Smooth muscle cell (in vitro differentiated cells): Measurements from ENCODE around the gene FALEC. TPM values are rescaled to one million over a fixed set of nuclear protein-coding genes. Genes with fewer than 3 reads are reported as not detected.

Source experiments
- DNase-seq: peaks from one replicate; lab custom pipeline; 2025; ENCODE audit not compliant: unreplicated experiment; lab: John Stamatoyannopoulos, UW
- H2AFZ ChIP-seq: fragments of 200-600 bp; sonication (generic); 2 replicates; pipeline ENCODE4 v1.6.0; 2016; ENCODE audit warnings: antibody characterized with exemption, low read depth, mild to moderate bottlenecking
- H3F3A ChIP-seq: fragments of 200-600 bp; sonication (generic); 2 replicates; pipeline ENCODE4 v1.6.0; 2017; ENCODE audit warnings: antibody characterized with exemption, low read depth
- H3K27ac ChIP-seq: fragments of 200-600 bp; sonication (generic); 2 replicates; pipeline ENCODE4 v1.5.1; 2016; ENCODE audit warnings: low read depth, mild to moderate bottlenecking
- H3K27me3 ChIP-seq: fragments of 200-600 bp; sonication (generic); 2 replicates; pipeline ENCODE4 v1.6.1; 2016; ENCODE audit warnings: low read depth, mild to moderate bottlenecking
- H3K36me3 ChIP-seq: fragments of 200-600 bp; sonication (generic); 2 replicates; pipeline ENCODE4 v1.5.1; 2016; ENCODE audit warnings: low read depth
- H3K4me1 ChIP-seq: fragments of 200-600 bp; sonication (generic); 2 replicates; pipeline ENCODE4 v1.5.1; 2016; ENCODE audit warnings: low read depth
- H3K4me2 ChIP-seq: fragments of 200-600 bp; sonication (generic); 2 replicates; pipeline ENCODE4 v1.6.0; 2016; ENCODE audit warnings: mild to moderate bottlenecking
- H3K4me3 ChIP-seq: fragments of 200-600 bp; sonication (generic); 2 replicates; pipeline ENCODE4 v1.5.1; 2016; ENCODE audit warnings: mild to moderate bottlenecking
- H3K79me2 ChIP-seq: fragments of 200-600 bp; sonication (generic); 2 replicates; pipeline ENCODE4 v1.6.0; 2016; ENCODE audit warnings: low read depth, mild to moderate bottlenecking
- H3K9ac ChIP-seq: fragments of 200-600 bp; sonication (generic); 2 replicates; pipeline ENCODE4 v1.6.0; 2016; ENCODE audit warnings: low read depth
- H3K9me3 ChIP-seq: fragments of 200-600 bp; sonication (generic); replicated peaks from 2 replicates; pipeline ENCODE4 v1.5.1; 2016; ENCODE audit warnings: low read depth
- H4K20me1 ChIP-seq: fragments of 200-600 bp; sonication (generic); 2 replicates; pipeline ENCODE4 v1.6.0; 2016; ENCODE audit warnings: low read depth
- CTCF ChIP-seq: fragments of 200-600 bp; sonication (generic); IDR thresholded peaks from 2 replicates; pipeline ENCODE4 v1.5.1; 2017; ENCODE audit warnings: borderline replicate concordance, mild to moderate bottlenecking, antibody characterized with exemption; ENCODE audit not compliant: insufficient read depth, poor library complexity, severe bottlenecking
- WGBS: methylation state at CpG from one replicate; pipeline ENCODE4 v1.1.7; 2016; ENCODE audit warnings: low lambda C conversion rate; 5-methylcytosine and 5-hydroxymethylcytosine counted together
- polyA plus RNA-seq: library from polyadenylated mRNA; unstranded; fragments of >200 nt; fragmentation: Nextera tagmentation; extraction: Ambion mirVana; gene quantifications from 2 replicates; pipeline ENCODE4 v1.2.1, GENCODE V29; 2016
- total RNA-seq: library from RNA; depleted of rRNA; stranded (reverse); fragments of >200 nt; gene quantifications from 2 replicates; pipeline ENCODE4 v1.2.3, GENCODE V29; 2014

The FALEC gene
- total and polyA plus RNA-seq, 2 experiments from 2014 or later = 0.62 TPM; not detected in 1

DNA sequence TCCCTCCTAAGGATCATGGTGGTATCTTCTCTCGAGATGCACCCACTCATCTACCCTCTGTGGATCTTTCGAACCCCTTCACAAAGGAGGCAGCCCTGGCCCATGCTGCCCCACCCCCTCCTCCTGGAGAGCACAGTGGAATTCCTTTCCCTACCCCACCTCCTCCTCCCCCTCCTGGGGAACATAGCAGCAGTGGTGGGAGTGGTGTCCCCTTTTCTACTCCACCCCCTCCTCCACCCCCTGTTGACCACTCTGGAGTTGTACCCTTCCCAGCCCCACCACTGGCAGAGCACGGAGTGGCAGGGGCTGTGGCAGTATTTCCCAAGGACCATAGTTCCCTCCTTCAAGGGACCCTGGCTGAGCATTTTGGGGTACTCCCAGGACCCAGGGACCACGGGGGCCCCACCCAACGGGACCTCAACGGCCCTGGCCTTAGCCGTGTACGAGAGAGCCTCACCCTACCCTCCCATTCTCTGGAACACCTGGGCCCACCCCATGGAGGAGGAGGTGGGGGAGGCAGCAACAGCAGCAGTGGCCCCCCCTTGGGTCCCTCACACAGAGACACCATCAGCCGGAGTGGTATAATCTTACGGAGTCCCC is 42.9 kb upstream of the FALEC start:
- Histone ChIP-seq H2AFZ (no peak overlapping the region), H3K79me2 (no peaks in the 10 kb centered on the region), H3K4me3 (no peak overlapping the region), H3F3A (peaks cover 7% of the 10 kb centered on the region), H3K36me3 (peaks cover 14% of the 10 kb centered on the region), H3K27ac (no peak overlapping the region), H4K20me1 (no peaks in the 10 kb centered on the region), H3K4me1 (peaks cover 4% of the 10 kb centered on the region), H3K9ac (no peak overlapping the region), H3K9me3 (no peaks in the 10 kb centered on the region), H3K4me2 (no peak overlapping the region), H3K27me3 (no peaks in the 10 kb centered on the region)
- 96% methylated on average over 10 of the region's 10 CpGs for WGBS
- no peak for DNase-seq
- no peak for TF ChIP-seq CTCF

- no peak overlapping the region for H3K4me3 ChIP-seq
- peaks cover 7% of the 10 kb centered on the region for H3F3A ChIP-seq
- no peaks in the 10 kb centered on the region for H3K27me3 ChIP-seq
- TF ChIP-seq CTCF = no peak
- H3K9me3 ChIP-seq = no peaks in the 10 kb centered on the region
- no peak for DNase-seq
- peaks cover 14% of the 10 kb centered on the region for H3K36me3 ChIP-seq
- no peaks in the 10 kb centered on the region for H4K20me1 ChIP-seq
- H3K9ac ChIP-seq = no peak overlapping the region
- H3K4me2 ChIP-seq = no peak overlapping the region
- peaks cover 4% of the 10 kb centered on the region for H3K4me1 ChIP-seq
- no peak overlapping the region for H3K27ac ChIP-seq
- 95% methylated on average over 4 of the region's 4 CpGs for WGBS
- no peaks in the 10 kb centered on the region for H3K79me2 ChIP-seq
- H2AFZ ChIP-seq = no peak overlapping the region
Observed at GRCh38 chr1:150473659-150474058, 41.9 kb upstream of the FALEC start.

DNA sequence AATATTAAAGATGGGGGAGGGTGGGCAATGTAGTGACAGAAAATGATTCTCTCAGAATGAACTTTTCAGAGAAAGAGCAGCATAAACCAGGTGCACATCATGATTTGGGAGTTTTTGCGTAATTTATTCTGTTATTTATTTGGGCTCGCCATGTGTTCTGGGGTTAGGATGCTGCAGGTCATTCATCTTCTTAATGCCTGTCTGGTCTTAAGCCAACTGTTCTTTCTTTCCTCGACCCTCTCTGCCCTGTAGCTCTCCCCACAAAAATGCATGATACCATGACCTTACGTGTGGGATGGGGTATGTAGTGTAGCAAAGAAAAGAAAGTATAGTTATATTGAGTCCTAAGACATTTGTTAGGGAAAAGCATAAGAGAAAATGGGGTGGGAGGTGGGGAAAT is 40.7 kb upstream of the FALEC start:
- Histone ChIP-seq H3K4me1 (peaks cover 4% of the 10 kb centered on the region), H2AFZ (no peak overlapping the region), H3K9ac (no peak overlapping the region), H3K79me2 (no peaks in the 10 kb centered on the region), H3K27me3 (no peaks in the 10 kb centered on the region), H3K9me3 (no peaks in the 10 kb centered on the region), H3F3A (peaks cover 7% of the 10 kb centered on the region), H3K27ac (no peak overlapping the region), H4K20me1 (no peaks in the 10 kb centered on the region), H3K4me2 (no peak overlapping the region), H3K36me3 (peaks cover 14% of the 10 kb centered on the region), H3K4me3 (no peak overlapping the region)
- no peak for TF ChIP-seq CTCF
- WGBS = 62% methylated on average over 4 of the region's 4 CpGs
- DNase-seq = no peak

DNA sequence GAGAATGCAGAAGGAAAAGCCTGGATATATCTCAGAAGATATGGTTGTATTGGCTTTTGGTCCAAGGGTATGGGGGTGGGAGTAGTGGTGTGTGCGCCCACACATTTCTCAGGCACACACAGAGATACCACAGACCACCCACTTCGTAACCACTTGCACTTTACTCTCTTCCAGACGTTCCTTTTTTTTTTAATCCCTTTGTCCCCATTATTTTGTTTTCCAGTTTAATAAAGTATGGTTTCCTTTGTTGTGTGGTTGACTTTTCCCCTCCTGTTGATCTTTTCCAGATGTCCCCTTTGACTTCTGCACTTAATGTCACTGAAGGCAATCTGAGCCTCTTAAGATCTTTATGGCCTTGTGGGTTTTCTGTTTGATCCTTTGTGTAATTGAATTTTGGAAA is 38.8 kb upstream of the FALEC start:
- Histone ChIP-seq H3K4me3 (no peak overlapping the region), H3K4me1 (peaks cover 4% of the 10 kb centered on the region), H3K27ac (no peak overlapping the region), H3K9me3 (no peaks in the 10 kb centered on the region), H3K79me2 (no peaks in the 10 kb centered on the region), H3K36me3 (no peaks in the 10 kb centered on the region), H4K20me1 (no peaks in the 10 kb centered on the region), H3K4me2 (no peak overlapping the region), H3K9ac (no peak overlapping the region), H2AFZ (no peak overlapping the region), H3F3A (peaks cover 7% of the 10 kb centered on the region), H3K27me3 (no peaks in the 10 kb centered on the region)
- 52% methylated on average over 3 of the region's 3 CpGs for WGBS
- no peak for TF ChIP-seq CTCF
- DNase-seq = no peak
